HCT116 (cell line): Measurements from ENCODE around the gene ERGIC1. TPM values are rescaled to one million over a fixed set of nuclear protein-coding genes. Genes with fewer than 3 reads are reported as not detected.

Experiments used
- ATAC-seq: fragments of 200-7000 bp; cut with Tn5 transposase; 2 replicates; pipeline ENCODE4 v1.9.1; 2020; ENCODE audit warnings: mild to moderate bottlenecking, moderate library complexity
- BruUV-seq: library from RNA; stranded (reverse); fragments of 400-500 nt; replicated peaks from 2 replicates; lab custom pipeline; 2021; lab: Mats Ljungman, UMichigan
- CTCF ChIA-PET: fragments of 300-600 bp; sonication (Branson Sonifier 250); formaldehyde crosslinking; loops from one replicate; lab custom pipeline; 2021; ENCODE audit warnings: antibody characterized with exemption; lab: Charles Lee
- POLR2A ChIA-PET: fragments of 300-600, 350-600 bp; sonication (Branson Sonifier 250); formaldehyde crosslinking; loops from one replicate; lab custom pipeline; 2021; ENCODE audit warnings: antibody characterized with exemption; lab: Charles Lee
- RAD21 ChIA-PET, 2 experiments: fragments of 300-600 bp; sonication (Branson Sonifier 250); formaldehyde crosslinking; loops; one replicate each; lab custom pipeline; 2023; ENCODE audit warnings: low total read pairs in 2 of 2; ENCODE audit not compliant: uncharacterized antibody in 2 of 2, unreplicated experiment in 2 of 2, low non-redundant PET in 1 of 2; lab: Charles Lee
- DNase-seq: peaks from one replicate; pipeline ENCODE4 v3.0.0-alpha.2; 2010; ENCODE audit warnings: low read depth, low spot score
- H2AFZ ChIP-seq: fragments of 200-600 bp; shearing (Covaris generic), sonication (generic); 2 replicates; pipeline ENCODE4 v1.6.1; 2017; ENCODE audit warnings: low read depth, mixed run types, mixed read lengths, antibody characterized with exemption, low read length; ENCODE audit not compliant: poor library complexity, severe bottlenecking
- H3K27ac ChIP-seq: 2 replicates; pipeline ENCODE4 v1.5.1; 2012; ENCODE audit warnings: low read depth, low read length
- H3K27me3 ChIP-seq: fragments of 200-600 bp; sonication (generic); 2 replicates; pipeline ENCODE4 v1.6.1; 2016; ENCODE audit warnings: mixed run types, low read length, mixed read lengths; ENCODE audit not compliant: insufficient read depth
- H3K36me3 ChIP-seq, 2 experiments: fragments of 200-500 bp in 1 of 2; fragments of 200-600 bp in 1 of 2; sonication (Bioruptor generic) in 1 of 2; sonication (generic) in 1 of 2; 2 replicates each; pipeline versions ENCODE4 v1.5.1 to v1.6.1; 2014 to 2016; ENCODE audit warnings: low read length in 2 of 2, inconsistent platforms in 1 of 2, mixed read lengths in 1 of 2, mixed run types in 1 of 2; ENCODE audit not compliant: insufficient read depth in 2 of 2, control insufficient read depth in 1 of 2
- H3K4me1 ChIP-seq, 2 experiments: fragments of 200-600 bp in 1 of 2; sonication (generic) in 1 of 2; 2 replicates each; pipeline versions ENCODE4 v1.5.1 to v1.6.1; 2012 to 2017; ENCODE audit warnings: low read length in 2 of 2, inconsistent platforms in 1 of 2, mild to moderate bottlenecking in 1 of 2, mixed read lengths in 1 of 2, mixed run types in 1 of 2, moderate library complexity in 1 of 2; ENCODE audit not compliant: insufficient read depth in 2 of 2, control insufficient read depth in 1 of 2
- H3K4me2 ChIP-seq: fragments of 200-600 bp; sonication (generic); 2 replicates; pipeline ENCODE4 v1.6.1; 2017; ENCODE audit warnings: mixed run types, low read length, mixed read lengths
- H3K4me3 ChIP-seq, 2 experiments: fragments of 200-600 bp in 1 of 2; sonication (generic) in 1 of 2; replicated peaks in 1 of 2; 2 replicates each; pipeline ENCODE4 v1.5.1; 2011 to 2016; ENCODE audit warnings: low read length in 2 of 2, control low read depth in 1 of 2, low read depth in 1 of 2, mild to moderate bottlenecking in 1 of 2, mixed read lengths in 1 of 2, mixed run types in 1 of 2
- H3K79me2 ChIP-seq: fragments of 200-600 bp; sonication (generic); 2 replicates; pipeline ENCODE4 v1.6.1; 2017; ENCODE audit warnings: mild to moderate bottlenecking, mixed run types, low read length, moderate library complexity, mixed read lengths; ENCODE audit not compliant: insufficient read depth
- H3K9ac ChIP-seq: fragments of 200-600 bp; sonication (generic); 2 replicates; pipeline ENCODE4 v1.6.1; 2016; ENCODE audit warnings: low read length, mixed read lengths
- H3K9me2 ChIP-seq: fragments of 200-600 bp; sonication (generic), shearing (Covaris generic); 2 replicates; pipeline ENCODE4 v1.6.1; 2017; ENCODE audit warnings: mixed run types, mild to moderate bottlenecking, moderate library complexity; ENCODE audit not compliant: insufficient read depth
- H3K9me3 ChIP-seq, 2 experiments: fragments of 200-500 bp in 1 of 2; fragments of 200-600 bp in 1 of 2; sonication (Bioruptor generic) in 1 of 2; sonication (generic) in 1 of 2; 2 replicates each; pipeline ENCODE4 v1.6.1; 2014 to 2017; ENCODE audit warnings: low read length in 2 of 2, mixed read lengths in 2 of 2, inconsistent platforms in 1 of 2, low read depth in 1 of 2, mild to moderate bottlenecking in 1 of 2, mixed run types in 1 of 2, moderate library complexity in 1 of 2; ENCODE audit not compliant: control insufficient read depth in 1 of 2, insufficient read depth in 1 of 2
- H4K20me1 ChIP-seq: fragments of 200-600 bp; sonication (generic), shearing (Covaris generic); 2 replicates; pipeline ENCODE4 v1.6.1; 2017; ENCODE audit warnings: mixed run types, mild to moderate bottlenecking, moderate library complexity; ENCODE audit not compliant: insufficient read depth
- ATF3 ChIP-seq: IDR thresholded peaks from 2 replicates; pipeline ENCODE4 v1.6.1; 2012
- CBX3 ChIP-seq: IDR thresholded peaks from 2 replicates; pipeline ENCODE4 v1.6.1; 2012; ENCODE audit warnings: low read depth
- CTCF ChIP-seq, 3 experiments: fragments of 200-600 bp in 1 of 3; sonication (generic) in 1 of 3; IDR thresholded peaks in 2 of 3; conservative IDR thresholded peaks in 1 of 3; 2 replicates each; pipeline ENCODE4 v1.5.1; 2012 to 2017; ENCODE audit warnings: low read depth in 2 of 3, low read length in 2 of 3, antibody characterized with exemption in 1 of 3, borderline replicate concordance in 1 of 3, control low read depth in 1 of 3, mild to moderate bottlenecking in 1 of 3, mixed read lengths in 1 of 3, mixed run types in 1 of 3, moderate library complexity in 1 of 3; ENCODE audit not compliant: insufficient read depth in 1 of 3
- EGR1 ChIP-seq: IDR thresholded peaks from 2 replicates; pipeline ENCODE4 v1.6.1; 2012; ENCODE audit warnings: low read depth
- EZH2 ChIP-seq: fragments of 200-600 bp; sonication (generic); IDR thresholded peaks from 2 replicates; pipeline ENCODE4 v1.6.1; 2017; ENCODE audit warnings: antibody characterized with exemption, mixed run types
- EZH2phosphoT487 ChIP-seq: fragments of 200-600 bp; IDR thresholded peaks from 2 replicates; pipeline ENCODE4 v1.6.1; 2018; ENCODE audit warnings: antibody characterized with exemption, borderline replicate concordance
- POLR2AphosphoS5 ChIP-seq: IDR thresholded peaks from 2 replicates; pipeline ENCODE4 v1.6.1; 2011; ENCODE audit warnings: mild to moderate bottlenecking, low read depth, low read length, moderate library complexity
- RAD21 ChIP-seq: IDR thresholded peaks from 2 replicates; pipeline ENCODE4 v1.6.1; 2012; ENCODE audit warnings: low read depth, mild to moderate bottlenecking
- SIN3A ChIP-seq: IDR thresholded peaks from 2 replicates; pipeline ENCODE4 v1.6.1; 2012; ENCODE audit warnings: low read depth
- YY1 ChIP-seq: IDR thresholded peaks from 2 replicates; pipeline ENCODE4 v1.6.1; 2011; ENCODE audit warnings: low read length, low read depth, moderate library complexity, mild to moderate bottlenecking; ENCODE audit not compliant: insufficient replicate concordance; ENCODE audit errors: extremely low read depth
- ZFX ChIP-seq: fragments of 450-650 bp; IDR thresholded peaks from 2 replicates; pipeline ENCODE4 v1.6.1; 2017
- intact Hi-C: fragments of 100-400 bp; cut with micrococcal nuclease; formaldehyde crosslinking; loops from 2 replicates; pipeline ENCODE4 v1.10.0; 2022
- total RNA-seq: library from RNA; stranded (reverse); gene quantifications from one replicate; pipeline ENCODE4 v1.2.1, GENCODE V29; 2021; ENCODE audit not compliant: unreplicated experiment

The ERGIC1 gene
- total RNA-seq, 1 experiment from 2014 or later = 73.3 TPM

- Histone ChIP-seq H3K9me2 (no peaks in the 10 kb centered on the region), H3K4me3 (no peak overlapping the region), H3K36me3 (no peaks in the 10 kb centered on the region), H3K4me2 (peak overlapping the region; percentile 33), H2AFZ (no peak overlapping the region), H3K79me2 (no peaks in the 10 kb centered on the region), H4K20me1 (no peaks in the 10 kb centered on the region), H3K9me3 (no peaks in the 10 kb centered on the region), H3K4me1 (peaks cover 12 to 35% of the 10 kb centered on the region in 2 experiments; a peak in 3 of 4 replicates), H3K27ac (peak overlapping the region; percentile 23), H3K27me3 (no peaks in the 10 kb centered on the region), H3K9ac (peak overlapping the region; percentile 24)
- BruUV-seq = no TSS peak
- RAD21 ChIA-PET = no interaction called here
- DNase-seq (peak; percentile 48), ATAC-seq (peak; percentile 55)
- POLR2A ChIA-PET = interaction anchor here (0.8 to 3.7 kb wide), 6 partner anchors 9 to 190 kb away, joined by 3 to 20 read pairs (median 4); partner anchors contain the start of gene DUSP1
- intact Hi-C loops = no loop called here
- CTCF ChIA-PET = interaction anchor here (0.9 to 2.1 kb wide), 3 partner anchors 134 to 198 kb away, joined by 5 to 15 read pairs (median 7); partner anchors contain the start of gene DUSP1
- TF ChIP-seq CBX3 (no peak), ATF3 (no peak), POLR2AphosphoS5 (peak; percentile 54), EGR1 (no peak), YY1 (peak; percentile 25)
These were observed 70.7 kb downstream of the ERGIC1 start for GRCh38 chr5:172904643-172905345.

- TF ChIP-seq EZH2 (no peak), SIN3A (no peak), RAD21 (no peak), EZH2phosphoT487 (no peak), CTCF (IDR thresholded peaks at IDR 0.05 in 2 of 3, conservative IDR thresholded peaks at IDR 0.05 in 1 of 3; ENCODE audit: borderline replicate concordance in 1 of 3, insufficient read depth in 1 of 3, low read depth in 2 of 3, low read length in 2 of 3) (no peak), ZFX (no peak)
- TF ChIP-seq, all 23 proteins: peak for 0
- POLR2A ChIA-PET = interaction anchor here (1.0 to 3.7 kb wide), 5 partner anchors 9 to 190 kb away, joined by 3 to 20 read pairs (median 5); partner anchors contain the start of gene DUSP1
- CTCF ChIA-PET = interaction anchor here (0.9 to 2.1 kb wide), 4 partner anchors 134 to 199 kb away, joined by 4 to 15 read pairs (median 6); partner anchors contain the start of gene DUSP1
- no peaks in the 10 kb centered on the region for H4K20me1 ChIP-seq
- H3K9ac ChIP-seq = no peak overlapping the region
- H3K27me3 ChIP-seq = no peaks in the 10 kb centered on the region
- no peak overlapping the region for H3K27ac ChIP-seq
- TSS peak; percentile 81 for BruUV-seq
- DNase-seq (no peak), ATAC-seq (no peak)
- no peak overlapping the region for H2AFZ ChIP-seq
- no peaks in the 10 kb centered on the region for H3K9me2 ChIP-seq
- no peaks in the 10 kb centered on the region for H3K79me2 ChIP-seq
- no peak overlapping the region for H3K4me3 ChIP-seq
- RAD21 ChIA-PET = no interaction called here
- H3K36me3 ChIP-seq = no peaks in the 10 kb centered on the region
- no peaks in the 10 kb centered on the region for H3K9me3 ChIP-seq
- intact Hi-C loops = no loop called here
- H3K4me2 ChIP-seq = peak overlapping the region; percentile 33; the same call in 1 of the 2 replicates
- H3K4me1 ChIP-seq = peaks cover 12 to 35% of the 10 kb centered on the region in 2 experiments; a peak in 3 of 4 replicates
These were observed 71.5 kb downstream of the ERGIC1 start for GRCh38 chr5:172905346-172906140.
